HepG2 (cell line): ENCODE data around the gene SOBP. TPM values are rescaled to one million over a fixed set of nuclear protein-coding genes. Genes with fewer than 3 reads are reported as not detected.
A peak's percentile ranks its signal among the peaks of the same experiment; 100 is the strongest.

Experiments
- ATF3 ChIP-seq: sonication (generic); formaldehyde crosslinking; IDR thresholded peaks from 2 replicates; pipeline ENCODE4 v1.4.0; 2020; ENCODE audit warnings: missing genetic modification reagents
- FOXJ3 ChIP-seq: sonication (generic); formaldehyde crosslinking; IDR thresholded peaks from 2 replicates; pipeline ENCODE4 v1.4.0; 2020; ENCODE audit warnings: missing genetic modification reagents, mild to moderate bottlenecking, borderline replicate concordance
- IRF1 ChIP-seq: sonication (generic); formaldehyde crosslinking; IDR thresholded peaks from 2 replicates; pipeline ENCODE4 v1.4.0; 2020; ENCODE audit warnings: low read depth, mild to moderate bottlenecking, missing genetic modification reagents
- KDM1A ChIP-seq: IDR thresholded peaks from 2 replicates; pipeline ENCODE4 v1.6.1; 2016; ENCODE audit warnings: missing compliant biosample characterization
- MAZ ChIP-seq, 2 experiments: sonication (generic) in 1 of 2; formaldehyde crosslinking in 1 of 2; IDR thresholded peaks; 2 replicates each; pipeline versions ENCODE4 v1.5.0 to v1.6.1; 2012 to 2020; ENCODE audit warnings: low read depth in 2 of 2, mild to moderate bottlenecking in 2 of 2, borderline replicate concordance in 1 of 2, improper control_type of control experiment in 1 of 2, low read length in 1 of 2, missing genetic modification reagents in 1 of 2, moderate library complexity in 1 of 2
- NFIB ChIP-seq: sonication (generic); formaldehyde crosslinking; IDR thresholded peaks from 2 replicates; pipeline ENCODE4 v1.9.0; 2021; ENCODE audit warnings: missing genetic modification reagents, mild to moderate bottlenecking, borderline replicate concordance
- PBX3 ChIP-seq: sonication (generic); formaldehyde crosslinking; IDR thresholded peaks from 2 replicates; pipeline ENCODE4 v1.8.1; 2023; ENCODE audit warnings: missing genetic modification reagents, inconsistent platforms, borderline replicate concordance
- PTBP1 ChIP-seq: fragments of 200-400 bp; formaldehyde crosslinking; IDR thresholded peaks from 2 replicates; pipeline ENCODE4 v1.6.1; 2018; ENCODE audit warnings: low read length, low read depth; ENCODE audit not compliant: poor library complexity, severe bottlenecking
- RBM22 ChIP-seq: fragments of 200-400 bp; formaldehyde crosslinking; optimal IDR thresholded peaks from 2 replicates; pipeline ENCODE3; 2017; ENCODE audit warnings: mild to moderate bottlenecking, low read length, moderate library complexity
- SIN3A ChIP-seq: IDR thresholded peaks from 2 replicates; pipeline ENCODE4 v1.6.1; 2011; ENCODE audit warnings: low read depth, mild to moderate bottlenecking, control low read depth, low read length, borderline replicate concordance
- YY1 ChIP-seq: IDR thresholded peaks from 2 replicates; pipeline ENCODE4 v1.6.1; 2011; ENCODE audit warnings: low read length, low read depth, moderate library complexity, mild to moderate bottlenecking; ENCODE audit not compliant: insufficient read depth, insufficient replicate concordance
- ZNF124 ChIP-seq: sonication (generic); formaldehyde crosslinking; IDR thresholded peaks from 2 replicates; pipeline ENCODE4 v1.4.0; 2020; ENCODE audit warnings: missing genetic modification reagents
- ZNF407 ChIP-seq: sonication (generic); formaldehyde crosslinking; IDR thresholded peaks from one replicate; pipeline ENCODE4 v1.5.1; 2020; ENCODE audit warnings: mild to moderate bottlenecking, missing genetic modification reagents; ENCODE audit errors: not compliant biosample characterization
- ZNF616 ChIP-seq: sonication (generic); formaldehyde crosslinking; IDR thresholded peaks from 2 replicates; pipeline ENCODE4 v1.5.0; 2020; ENCODE audit warnings: low read depth, mild to moderate bottlenecking, missing genetic modification reagents
- ZNF816 ChIP-seq: sonication (generic); formaldehyde crosslinking; IDR thresholded peaks from 2 replicates; pipeline ENCODE4 v1.8.0; 2022; ENCODE audit warnings: missing genetic modification reagents, mild to moderate bottlenecking, borderline replicate concordance
- polyA plus RNA-seq, 8 experiments: library from polyadenylated mRNA; depleted of rRNA in 3 of 8; stranded (reverse) in 7 of 8; unstranded in 1 of 8; fragments of >200 nt; fragmentation: Illumina TruSeq in 4 of 8; extraction: Trizol in 4 of 8; gene quantifications; 2 replicates each; pipeline versions ENCODE4 v1.2.1 to v1.2.3, GENCODE V29; 2011 to 2016; ENCODE audit warnings: low read depth in 4 of 8, missing spikeins in 1 of 8, mixed read lengths in 1 of 8; ENCODE audit not compliant: insufficient read depth in 1 of 8
- total RNA-seq, 5 experiments: library from RNA; depleted of rRNA; stranded (reverse); fragments of >200 nt; fragmentation: Illumina TruSeq; extraction: Trizol; gene quantifications; 2 replicates each; pipeline ENCODE4 v1.2.3, GENCODE V29; 2016; ENCODE audit warnings: low read depth in 1 of 5
- TF ChIP-seq, protein P1 (sequence below): sonication (generic); formaldehyde crosslinking; IDR thresholded peaks from 2 replicates; pipeline ENCODE4 v1.4.0; 2020; ENCODE audit warnings: mild to moderate bottlenecking, low read depth, missing genetic modification reagents

Gene SOBP
- total and polyA plus RNA-seq, 2 of the 13 experiments (the other 11 are each of a cell fraction or from before 2014, with no cell fraction given) = 1.5 to 6.9 TPM

DNA sequence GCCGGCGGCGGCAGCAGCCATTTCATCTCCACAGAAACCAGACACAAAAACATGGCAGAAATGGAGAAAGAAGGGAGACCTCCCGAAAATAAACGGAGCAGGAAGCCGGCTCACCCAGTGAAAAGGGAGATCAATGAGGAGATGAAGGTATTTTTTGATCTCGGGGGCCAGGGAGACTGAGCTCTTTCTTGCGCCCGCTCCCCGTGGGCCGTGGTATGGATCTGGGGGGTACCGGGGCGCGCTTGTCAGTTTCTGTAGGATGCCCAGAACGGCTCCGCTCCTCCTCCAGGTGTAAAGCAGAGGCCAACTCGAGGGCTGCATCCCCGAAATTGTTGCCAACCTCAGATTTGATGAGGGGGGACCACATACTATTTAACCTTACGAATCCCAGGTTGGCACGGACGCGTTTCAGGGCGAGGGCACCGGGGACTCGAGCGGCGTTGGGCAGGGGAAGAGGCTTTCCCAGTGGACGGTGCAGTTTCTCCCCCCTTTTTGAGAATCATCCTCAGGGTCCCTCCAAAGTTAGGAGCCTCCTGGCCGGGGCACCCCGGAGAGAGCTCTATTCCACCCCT lies 735 bp downstream of the SOBP start (continued):
- TF ChIP-seq PBX3 (CRISPR knock-in tag) (no peak), ZNF816 (CRISPR knock-in tag) (no peak), ZNF616 (no peak), KDM1A (CRISPR knock-in tag) (no peak), IRF1 (CRISPR knock-in tag) (no peak), RBM22 (no peak), SIN3A (0 out of 2 replicates have a peak, but pooled peaks have one; percentile 6), PTBP1 (no peak), NFIB (CRISPR knock-in tag) (no peak), ZNF124 (CRISPR knock-in tag) (no peak), FOXJ3 (no peak), YY1 (peak; percentile 48), ATF3 (CRISPR knock-in tag) (no peak), MAZ (IDR thresholded peaks at IDR 0.05; ENCODE audit: borderline replicate concordance, low read depth, low read length) (no peak), MAZ (CRISPR knock-in tag; IDR thresholded peaks at IDR 0.05; ENCODE audit: low read depth) (no peak), ZNF407 (CRISPR knock-in tag) (no peak)
- TF ChIP-seq, protein P1, sequence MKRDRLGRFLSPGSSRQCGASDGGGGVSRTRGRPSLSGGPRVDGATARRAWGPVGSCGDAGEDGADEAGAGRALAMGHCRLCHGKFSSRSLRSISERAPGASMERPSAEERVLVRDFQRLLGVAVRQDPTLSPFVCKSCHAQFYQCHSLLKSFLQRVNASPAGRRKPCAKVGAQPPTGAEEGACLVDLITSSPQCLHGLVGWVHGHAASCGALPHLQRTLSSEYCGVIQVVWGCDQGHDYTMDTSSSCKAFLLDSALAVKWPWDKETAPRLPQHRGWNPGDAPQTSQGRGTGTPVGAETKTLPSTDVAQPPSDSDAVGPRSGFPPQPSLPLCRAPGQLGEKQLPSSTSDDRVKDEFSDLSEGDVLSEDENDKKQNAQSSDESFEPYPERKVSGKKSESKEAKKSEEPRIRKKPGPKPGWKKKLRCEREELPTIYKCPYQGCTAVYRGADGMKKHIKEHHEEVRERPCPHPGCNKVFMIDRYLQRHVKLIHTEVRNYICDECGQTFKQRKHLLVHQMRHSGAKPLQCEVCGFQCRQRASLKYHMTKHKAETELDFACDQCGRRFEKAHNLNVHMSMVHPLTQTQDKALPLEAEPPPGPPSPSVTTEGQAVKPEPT (CRISPR knock-in tag) = no peak
